Measurements from ENCODE around the gene DCAF11.

Gene DCAF11

DNA sequence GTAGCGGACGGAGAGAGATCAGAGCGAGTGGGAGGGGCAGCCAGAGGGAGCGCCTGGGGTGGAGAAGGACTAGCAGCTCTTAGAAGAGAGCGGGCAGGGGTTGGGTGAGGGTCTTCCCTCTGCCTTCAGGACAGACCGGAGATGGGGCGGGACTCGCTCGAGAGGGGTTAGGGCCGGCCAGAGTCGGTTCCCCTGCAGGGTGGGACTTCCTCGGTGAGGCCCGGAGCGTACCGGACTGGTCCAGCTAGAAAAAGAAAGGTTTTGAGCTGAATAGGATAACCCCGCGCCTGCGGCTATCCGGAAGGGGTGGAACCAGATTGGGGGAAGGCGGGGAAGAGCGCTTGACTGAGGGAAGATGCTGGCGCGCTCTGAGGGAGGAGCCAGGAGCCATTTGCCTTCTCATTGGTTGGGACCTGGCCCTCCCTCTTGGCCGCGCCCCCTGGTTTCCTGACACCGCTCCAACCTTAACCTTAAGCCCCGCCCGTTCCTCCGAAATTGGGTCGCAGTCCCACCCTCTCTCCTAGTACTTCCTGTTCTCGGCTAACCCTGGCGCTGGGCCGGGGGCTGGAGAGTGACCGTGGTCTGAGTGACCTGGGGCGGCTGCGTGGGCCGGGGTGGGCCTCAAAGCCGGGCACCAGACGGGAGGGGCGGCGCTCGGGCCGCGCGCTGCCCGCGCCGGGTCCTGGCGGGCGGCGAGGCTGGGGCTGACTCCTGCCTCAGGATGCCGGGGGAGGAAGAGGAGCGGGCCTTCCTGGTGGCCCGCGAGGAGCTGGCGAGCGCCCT lies 32.6 kb downstream of the DCAF11 start, which contains the start of gene RNF31 (continued):
- TF ChIP-seq, protein P1, sequence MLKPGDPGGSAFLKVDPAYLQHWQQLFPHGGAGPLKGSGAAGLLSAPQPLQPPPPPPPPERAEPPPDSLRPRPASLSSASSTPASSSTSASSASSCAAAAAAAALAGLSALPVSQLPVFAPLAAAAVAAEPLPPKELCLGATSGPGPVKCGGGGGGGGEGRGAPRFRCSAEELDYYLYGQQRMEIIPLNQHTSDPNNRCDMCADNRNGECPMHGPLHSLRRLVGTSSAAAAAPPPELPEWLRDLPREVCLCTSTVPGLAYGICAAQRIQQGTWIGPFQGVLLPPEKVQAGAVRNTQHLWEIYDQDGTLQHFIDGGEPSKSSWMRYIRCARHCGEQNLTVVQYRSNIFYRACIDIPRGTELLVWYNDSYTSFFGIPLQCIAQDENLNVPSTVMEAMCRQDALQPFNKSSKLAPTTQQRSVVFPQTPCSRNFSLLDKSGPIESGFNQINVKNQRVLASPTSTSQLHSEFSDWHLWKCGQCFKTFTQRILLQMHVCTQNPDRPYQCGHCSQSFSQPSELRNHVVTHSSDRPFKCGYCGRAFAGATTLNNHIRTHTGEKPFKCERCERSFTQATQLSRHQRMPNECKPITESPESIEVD (tag by site-specific recombination; IDR thresholded peaks at IDR 0.05): no peak
- TF ChIP-seq BCL11B (tag by site-specific recombination; IDR thresholded peaks at IDR 0.05; ENCODE audit: low read depth) (no peak), ZNF174 (tag by site-specific recombination; IDR thresholded peaks at IDR 0.05) (no peak), ZNF629 (tag by site-specific recombination; IDR thresholded peaks at IDR 0.05) (peak; percentile 35; the same call in 1 of the 2 replicates), ZNF202 (tag by site-specific recombination; IDR thresholded peaks at IDR 0.05; ENCODE audit: borderline replicate concordance) (no peak), ZNF169 (tag by site-specific recombination; IDR thresholded peaks at IDR 0.05) (no peak), EGR2 (tag by site-specific recombination; IDR thresholded peaks at IDR 0.05; ENCODE audit: low read depth) (no peak), ZNF426 (tag by site-specific recombination; IDR thresholded peaks at IDR 0.05) (no peak), OVOL3 (tag by site-specific recombination; IDR thresholded peaks at IDR 0.05) (no peak), HOXD13 (CRISPR knock-in tag; IDR thresholded peaks at IDR 0.05; ENCODE audit: borderline replicate concordance) (no peak), ZNF121 (tag by site-specific recombination; IDR thresholded peaks at IDR 0.05) (no peak), ZNF292 (tag by site-specific recombination; IDR thresholded peaks at IDR 0.05; ENCODE audit: borderline replicate concordance, low read depth) (no peak), SCRT1 (tag by site-specific recombination; IDR thresholded peaks at IDR 0.05; ENCODE audit: borderline replicate concordance) (no peak), KLF9 (tag by site-specific recombination; IDR thresholded peaks at IDR 0.05; ENCODE audit: low read depth) (peak; percentile 2; the same call in 1 of the 2 replicates), ZNF747 (tag by site-specific recombination; IDR thresholded peaks at IDR 0.05) (no peak), ZNF146 (tag by site-specific recombination; IDR thresholded peaks at IDR 0.05) (no peak), ZNF404 (tag by site-specific recombination; IDR thresholded peaks at IDR 0.05) (no peak), ZNF777 (tag by site-specific recombination; IDR thresholded peaks at IDR 0.05; ENCODE audit: borderline replicate concordance) (no peak), KLF7 (tag by site-specific recombination; IDR thresholded peaks at IDR 0.05; ENCODE audit: borderline replicate concordance) (no peak), ZNF621 (tag by site-specific recombination; IDR thresholded peaks at IDR 0.05) (no peak), ZFP37 (tag by site-specific recombination; IDR thresholded peaks at IDR 0.05) (no peak)
- TF ChIP-seq, protein P2, sequence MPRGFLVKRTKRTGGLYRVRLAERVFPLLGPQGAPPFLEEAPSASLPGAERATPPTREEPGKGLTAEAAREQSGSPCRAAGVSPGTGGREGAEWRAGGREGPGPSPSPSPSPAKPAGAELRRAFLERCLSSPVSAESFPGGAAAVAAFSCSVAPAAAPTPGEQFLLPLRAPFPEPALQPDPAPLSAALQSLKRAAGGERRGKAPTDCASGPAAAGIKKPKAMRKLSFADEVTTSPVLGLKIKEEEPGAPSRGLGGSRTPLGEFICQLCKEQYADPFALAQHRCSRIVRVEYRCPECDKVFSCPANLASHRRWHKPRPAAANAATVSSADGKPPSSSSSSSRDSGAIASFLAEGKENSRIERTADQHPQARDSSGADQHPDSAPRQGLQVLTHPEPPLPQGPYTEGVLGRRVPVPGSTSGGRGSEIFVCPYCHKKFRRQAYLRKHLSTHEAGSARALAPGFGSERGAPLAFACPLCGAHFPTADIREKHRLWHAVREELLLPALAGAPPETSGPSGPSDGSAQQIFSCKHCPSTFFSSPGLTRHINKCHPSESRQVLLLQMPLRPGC (tag by site-specific recombination; IDR thresholded peaks at IDR 0.05): no peak; the same call in 1 of the 2 replicates
- TF ChIP-seq, protein P3, sequence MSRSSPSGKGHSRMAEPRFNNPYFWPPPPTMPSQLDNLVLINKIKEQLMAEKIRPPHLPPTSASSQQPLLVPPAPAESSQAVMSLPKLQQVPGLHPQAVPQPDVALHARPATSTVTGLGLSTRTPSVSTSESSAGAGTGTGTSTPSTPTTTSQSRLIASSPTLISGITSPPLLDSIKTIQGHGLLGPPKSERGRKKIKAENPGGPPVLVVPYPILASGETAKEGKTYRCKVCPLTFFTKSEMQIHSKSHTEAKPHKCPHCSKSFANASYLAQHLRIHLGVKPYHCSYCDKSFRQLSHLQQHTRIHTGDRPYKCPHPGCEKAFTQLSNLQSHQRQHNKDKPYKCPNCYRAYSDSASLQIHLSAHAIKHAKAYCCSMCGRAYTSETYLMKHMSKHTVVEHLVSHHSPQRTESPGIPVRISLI (tag by site-specific recombination; IDR thresholded peaks at IDR 0.05): no peak
- TF ChIP-seq, protein P4, sequence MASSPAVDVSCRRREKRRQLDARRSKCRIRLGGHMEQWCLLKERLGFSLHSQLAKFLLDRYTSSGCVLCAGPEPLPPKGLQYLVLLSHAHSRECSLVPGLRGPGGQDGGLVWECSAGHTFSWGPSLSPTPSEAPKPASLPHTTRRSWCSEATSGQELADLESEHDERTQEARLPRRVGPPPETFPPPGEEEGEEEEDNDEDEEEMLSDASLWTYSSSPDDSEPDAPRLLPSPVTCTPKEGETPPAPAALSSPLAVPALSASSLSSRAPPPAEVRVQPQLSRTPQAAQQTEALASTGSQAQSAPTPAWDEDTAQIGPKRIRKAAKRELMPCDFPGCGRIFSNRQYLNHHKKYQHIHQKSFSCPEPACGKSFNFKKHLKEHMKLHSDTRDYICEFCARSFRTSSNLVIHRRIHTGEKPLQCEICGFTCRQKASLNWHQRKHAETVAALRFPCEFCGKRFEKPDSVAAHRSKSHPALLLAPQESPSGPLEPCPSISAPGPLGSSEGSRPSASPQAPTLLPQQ (tag by site-specific recombination; IDR thresholded peaks at IDR 0.05): no peak
- TF ChIP-seq, protein P5, sequence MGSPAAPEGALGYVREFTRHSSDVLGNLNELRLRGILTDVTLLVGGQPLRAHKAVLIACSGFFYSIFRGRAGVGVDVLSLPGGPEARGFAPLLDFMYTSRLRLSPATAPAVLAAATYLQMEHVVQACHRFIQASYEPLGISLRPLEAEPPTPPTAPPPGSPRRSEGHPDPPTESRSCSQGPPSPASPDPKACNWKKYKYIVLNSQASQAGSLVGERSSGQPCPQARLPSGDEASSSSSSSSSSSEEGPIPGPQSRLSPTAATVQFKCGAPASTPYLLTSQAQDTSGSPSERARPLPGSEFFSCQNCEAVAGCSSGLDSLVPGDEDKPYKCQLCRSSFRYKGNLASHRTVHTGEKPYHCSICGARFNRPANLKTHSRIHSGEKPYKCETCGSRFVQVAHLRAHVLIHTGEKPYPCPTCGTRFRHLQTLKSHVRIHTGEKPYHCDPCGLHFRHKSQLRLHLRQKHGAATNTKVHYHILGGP (tag by site-specific recombination; IDR thresholded peaks at IDR 0.05): no peak
- TF ChIP-seq, protein P6, sequence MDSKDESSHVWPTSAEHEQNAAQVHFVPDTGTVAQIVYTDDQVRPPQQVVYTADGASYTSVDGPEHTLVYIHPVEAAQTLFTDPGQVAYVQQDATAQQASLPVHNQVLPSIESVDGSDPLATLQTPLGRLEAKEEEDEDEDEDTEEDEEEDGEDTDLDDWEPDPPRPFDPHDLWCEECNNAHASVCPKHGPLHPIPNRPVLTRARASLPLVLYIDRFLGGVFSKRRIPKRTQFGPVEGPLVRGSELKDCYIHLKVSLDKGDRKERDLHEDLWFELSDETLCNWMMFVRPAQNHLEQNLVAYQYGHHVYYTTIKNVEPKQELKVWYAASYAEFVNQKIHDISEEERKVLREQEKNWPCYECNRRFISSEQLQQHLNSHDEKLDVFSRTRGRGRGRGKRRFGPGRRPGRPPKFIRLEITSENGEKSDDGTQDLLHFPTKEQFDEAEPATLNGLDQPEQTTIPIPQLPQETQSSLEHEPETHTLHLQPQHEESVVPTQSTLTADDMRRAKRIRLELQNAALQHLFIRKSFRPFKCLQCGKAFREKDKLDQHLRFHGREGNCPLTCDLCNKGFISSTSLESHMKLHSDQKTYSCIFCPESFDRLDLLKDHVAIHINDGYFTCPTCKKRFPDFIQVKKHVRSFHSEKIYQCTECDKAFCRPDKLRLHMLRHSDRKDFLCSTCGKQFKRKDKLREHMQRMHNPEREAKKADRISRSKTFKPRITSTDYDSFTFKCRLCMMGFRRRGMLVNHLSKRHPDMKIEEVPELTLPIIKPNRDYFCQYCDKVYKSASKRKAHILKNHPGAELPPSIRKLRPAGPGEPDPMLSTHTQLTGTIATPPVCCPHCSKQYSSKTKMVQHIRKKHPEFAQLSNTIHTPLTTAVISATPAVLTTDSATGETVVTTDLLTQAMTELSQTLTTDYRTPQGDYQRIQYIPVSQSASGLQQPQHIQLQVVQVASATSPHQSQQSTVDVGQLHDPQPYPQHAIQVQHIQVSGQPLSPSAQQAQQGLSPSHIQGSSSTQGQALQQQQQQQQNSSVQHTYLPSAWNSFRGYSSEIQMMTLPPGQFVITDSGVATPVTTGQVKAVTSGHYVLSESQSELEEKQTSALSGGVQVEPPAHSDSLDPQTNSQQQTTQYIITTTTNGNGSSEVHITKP (tag by site-specific recombination; IDR thresholded peaks at IDR 0.05): peak; percentile 77
- TF ChIP-seq, protein P7, sequence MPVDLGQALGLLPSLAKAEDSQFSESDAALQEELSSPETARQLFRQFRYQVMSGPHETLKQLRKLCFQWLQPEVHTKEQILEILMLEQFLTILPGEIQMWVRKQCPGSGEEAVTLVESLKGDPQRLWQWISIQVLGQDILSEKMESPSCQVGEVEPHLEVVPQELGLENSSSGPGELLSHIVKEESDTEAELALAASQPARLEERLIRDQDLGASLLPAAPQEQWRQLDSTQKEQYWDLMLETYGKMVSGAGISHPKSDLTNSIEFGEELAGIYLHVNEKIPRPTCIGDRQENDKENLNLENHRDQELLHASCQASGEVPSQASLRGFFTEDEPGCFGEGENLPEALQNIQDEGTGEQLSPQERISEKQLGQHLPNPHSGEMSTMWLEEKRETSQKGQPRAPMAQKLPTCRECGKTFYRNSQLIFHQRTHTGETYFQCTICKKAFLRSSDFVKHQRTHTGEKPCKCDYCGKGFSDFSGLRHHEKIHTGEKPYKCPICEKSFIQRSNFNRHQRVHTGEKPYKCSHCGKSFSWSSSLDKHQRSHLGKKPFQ (tag by site-specific recombination; IDR thresholded peaks at IDR 0.05): no peak
